Osteoblast (primary cell): ENCODE results near the gene PIGN. TPM values are rescaled to one million over a fixed set of nuclear protein-coding genes. Genes with fewer than 3 reads are reported as not detected.
A peak's percentile ranks its signal among the peaks of the same experiment; 100 is the strongest.

ENCODE experiments used
- DNase-seq: peaks from one replicate; pipeline ENCODE4 v3.0.0; 2011; ENCODE audit warnings: low spot score, mixed read lengths; ENCODE audit not compliant: insufficient read length; ENCODE audit errors: missing footprints
- H2AFZ ChIP-seq: 2 replicates; pipeline ENCODE4 v1.6.0; 2011; ENCODE audit warnings: mild to moderate bottlenecking, low read length
- H3K27ac ChIP-seq: 2 replicates; pipeline ENCODE4 v1.5.1; 2011; ENCODE audit warnings: mild to moderate bottlenecking, low read depth, low read length, moderate library complexity
- H3K27me3 ChIP-seq: 2 replicates; pipeline ENCODE4 v1.6.0; 2012; ENCODE audit warnings: mild to moderate bottlenecking, control low read depth, inconsistent platforms, low read length, moderate library complexity; ENCODE audit not compliant: insufficient read depth
- H3K36me3 ChIP-seq: 2 replicates; pipeline ENCODE4 v1.5.1; 2011; ENCODE audit warnings: mild to moderate bottlenecking, low read length, control low read depth, moderate library complexity; ENCODE audit not compliant: insufficient read depth
- H3K4me1 ChIP-seq: 2 replicates; pipeline ENCODE4 v1.5.1; 2011; ENCODE audit warnings: mild to moderate bottlenecking, low read length, control low read depth, moderate library complexity; ENCODE audit not compliant: insufficient read depth
- H3K4me2 ChIP-seq: 2 replicates; pipeline ENCODE4 v1.6.0; 2011; ENCODE audit warnings: mild to moderate bottlenecking, low read length; ENCODE audit not compliant: insufficient read depth
- H3K4me3 ChIP-seq: fragments of 200-600 bp; sonication (generic); 3 replicates; pipeline ENCODE4 v1.5.1; 2012; ENCODE audit warnings: mild to moderate bottlenecking, low read length, inconsistent platforms; ENCODE audit not compliant: insufficient read depth
- H3K79me2 ChIP-seq: 2 replicates; pipeline ENCODE4 v1.6.0; 2012; ENCODE audit warnings: mild to moderate bottlenecking, low read length, control low read depth, inconsistent platforms; ENCODE audit not compliant: insufficient read depth
- H3K9me3 ChIP-seq: 2 replicates; pipeline ENCODE4 v1.5.1; 2011; ENCODE audit warnings: low read depth, low read length, control low read depth
- H4K20me1 ChIP-seq: 2 replicates; pipeline ENCODE4 v1.6.0; 2012; ENCODE audit warnings: mild to moderate bottlenecking, low read length, control low read depth; ENCODE audit not compliant: insufficient read depth
- CTCF ChIP-seq: IDR thresholded peaks from 2 replicates; pipeline ENCODE4 v1.5.1; 2011; ENCODE audit warnings: mild to moderate bottlenecking, low read depth, low read length, moderate library complexity; ENCODE audit errors: extremely low read depth
- total RNA-seq: library from RNA; depleted of rRNA; stranded (reverse); fragments of >200 nt; gene quantifications from 2 replicates; pipeline ENCODE4 v1.2.3, GENCODE V29; 2012

Gene PIGN
- total RNA-seq, 1 donor = 44.2 TPM

GRCh38 chr18:61991201-61991600, 195.7 kb downstream of the PIGN start:
- Histone ChIP-seq H3K27ac (peak overlapping the region; percentile 89), H2AFZ (peak overlapping the region; percentile 26), H3K4me3 (no peak overlapping the region), H4K20me1 (no peaks in the 10 kb centered on the region), H3K36me3 (no peaks in the 10 kb centered on the region), H3K27me3 (no peaks in the 10 kb centered on the region), H3K9me3 (no peaks in the 10 kb centered on the region), H3K4me2 (no peak overlapping the region), H3K79me2 (no peaks in the 10 kb centered on the region), H3K4me1 (peaks cover 32% of the 10 kb centered on the region)
- DNase-seq = no peak
- no peak for TF ChIP-seq CTCF

Other genes with a start within 250 kb of the PIGN start
- gene RELCH, start 199 bp upstream of the PIGN start, total RNA-seq = 33.6 and 34.0 TPM in 2 replicates
- under 0.01 TPM in 2 replicates for gene TNFRSF11A, start 138.3 kb upstream of the PIGN start, total RNA-seq